Measurements from ENCODE around the gene ITGB6. TPM values are rescaled to one million over a fixed set of nuclear protein-coding genes. Genes with fewer than 3 reads are reported as not detected.
"Not testable (repeated sequence)": the region's sequence is repeated elsewhere in the genome, so short reads cannot be mapped to it uniquely, and the experiment has no call there.

The ITGB6 gene
- total RNA-seq, 2 experiments from 2014 or later = not detected

GRCh38 chr2:160124571-160124970 lies 75.5 kb downstream of the ITGB6 start:
- no peak overlapping the region for H3K4me3 Mint-ChIP-seq
- no peak for DNase-seq
- no peak overlapping the region for H3K27ac Mint-ChIP-seq
- no peaks in the 10 kb centered on the region for H3K9me3 Mint-ChIP-seq
- H3K4me1 Mint-ChIP-seq (ENCODE audit: low read depth) = no peaks in the 10 kb centered on the region
- CTCF ChIA-PET = interaction anchor here (0.7 kb wide), 1 partner anchor 87 kb away, joined by 3 read pairs; no protein-coding TSS in a partner anchor
- intact Hi-C loops (cut with micrococcal nuclease) = no loop called here
- no peaks in the 10 kb centered on the region for H3K36me3 Mint-ChIP-seq (ENCODE audit: low read depth)
- peaks cover 8% of the 10 kb centered on the region for H3K27me3 Mint-ChIP-seq (ENCODE audit: low read depth)

DNA sequence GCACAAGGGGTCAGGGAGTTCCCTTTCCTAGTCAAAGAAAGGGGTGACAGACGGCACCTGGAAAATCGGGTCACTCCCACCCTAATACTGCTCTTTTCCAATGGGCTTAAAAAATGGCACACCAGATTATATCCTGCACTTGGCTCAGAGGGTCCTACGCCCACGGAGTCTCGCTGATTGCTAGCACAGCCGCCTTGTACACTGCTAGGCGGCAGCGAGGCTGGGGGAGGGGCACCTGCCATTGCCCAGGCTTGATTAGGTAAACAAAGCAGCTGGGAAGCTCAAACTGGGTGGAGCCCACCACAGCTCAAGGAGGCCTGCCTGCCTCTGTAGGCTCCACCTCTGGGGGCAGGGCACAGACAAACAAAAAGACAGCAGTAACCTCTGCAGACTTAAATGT lies 85.4 kb downstream of the ITGB6 start:
- H3K9me3 Mint-ChIP-seq; CTCF ChIA-PET; H3K36me3 Mint-ChIP-seq (ENCODE audit: low read depth); H3K27ac Mint-ChIP-seq; H3K4me3 Mint-ChIP-seq; DNase-seq; H3K4me1 Mint-ChIP-seq (ENCODE audit: low read depth): not testable (repeated sequence)
- peaks cover 11% of the 10 kb centered on the region for H3K27me3 Mint-ChIP-seq (ENCODE audit: low read depth)
- intact Hi-C loops (cut with micrococcal nuclease) = loop anchor here (5.0 to 10.0 kb wide), 4 partner anchors 153 to 1158 kb away; no protein-coding TSS in a partner anchor

GRCh38 chr2:160114020-160114419 lies 86.1 kb downstream of the ITGB6 start:
- Mint-ChIP-seq H3K4me3 (no peak overlapping the region), H3K36me3 (ENCODE audit: low read depth) (no peaks in the 10 kb centered on the region), H3K9me3 (no peaks in the 10 kb centered on the region), H3K4me1 (ENCODE audit: low read depth) (no peaks in the 10 kb centered on the region), H3K27me3 (ENCODE audit: low read depth) (peaks cover 11% of the 10 kb centered on the region), H3K27ac (no peak overlapping the region)
- CTCF ChIA-PET = interaction anchor here (1.5 kb wide), 1 partner anchor 855 kb away, joined by 3 read pairs; no protein-coding TSS in a partner anchor
- intact Hi-C loops (cut with micrococcal nuclease) = loop anchor here (5.0 to 10.0 kb wide), 4 partner anchors 153 to 1158 kb away; no protein-coding TSS in a partner anchor
- DNase-seq = no peak

- DNase-seq = no peak
- CTCF ChIA-PET = interaction anchor here (0.7 to 3.3 kb wide), 4 partner anchors 98 to 881 kb away, joined by 3 to 19 read pairs (median 4); no protein-coding TSS in a partner anchor
- no peaks in the 10 kb centered on the region for H3K4me1 Mint-ChIP-seq (ENCODE audit: low read depth)
- intact Hi-C loops (cut with micrococcal nuclease) = loop anchor here (2.0 to 10.0 kb wide), 7 partner anchors 155 to 1160 kb away; no protein-coding TSS in a partner anchor
- H3K27ac Mint-ChIP-seq = no peak overlapping the region
- peaks cover 13% of the 10 kb centered on the region for H3K27me3 Mint-ChIP-seq (ENCODE audit: low read depth)
- H3K36me3 Mint-ChIP-seq (ENCODE audit: low read depth) = no peaks in the 10 kb centered on the region
- H3K4me3 Mint-ChIP-seq = no peak overlapping the region
- H3K9me3 Mint-ChIP-seq = no peaks in the 10 kb centered on the region
Observed at GRCh38 chr2:160111951-160112798, 87.9 kb downstream of the ITGB6 start.

- Mint-ChIP-seq H3K9me3 (no peaks in the 10 kb centered on the region), H3K4me1 (ENCODE audit: low read depth) (no peaks in the 10 kb centered on the region), H3K4me3 (no peak overlapping the region), H3K27me3 (ENCODE audit: low read depth) (peaks cover 13% of the 10 kb centered on the region), H3K27ac (no peak overlapping the region), H3K36me3 (ENCODE audit: low read depth) (no peaks in the 10 kb centered on the region)
- CTCF ChIA-PET = interaction anchor here (0.5 to 3.3 kb wide), 24 partner anchors 10 to 1219 kb away, joined by 3 to 38 read pairs (median 4); no protein-coding TSS in a partner anchor
- DNase-seq = no peak
- intact Hi-C loops (cut with micrococcal nuclease) = loop anchor here (1.0 to 10.0 kb wide), 10 partner anchors 100 to 1162 kb away; no protein-coding TSS in a partner anchor
Observed at GRCh38 chr2:160110674-160111239, 89.3 kb downstream of the ITGB6 start.

GRCh38 chr2:160109939-160110673 lies 90.0 kb downstream of the ITGB6 start:
- Mint-ChIP-seq H3K27me3 (ENCODE audit: low read depth) (peaks cover 10% of the 10 kb centered on the region), H3K4me3 (no peak overlapping the region), H3K9me3 (no peaks in the 10 kb centered on the region), H3K4me1 (ENCODE audit: low read depth) (no peaks in the 10 kb centered on the region), H3K27ac (no peak overlapping the region), H3K36me3 (ENCODE audit: low read depth) (no peaks in the 10 kb centered on the region)
- DNase-seq = peak; percentile 74
- intact Hi-C loops (cut with micrococcal nuclease) = loop anchor here (1.0 to 10.0 kb wide), 10 partner anchors 100 to 1162 kb away; no protein-coding TSS in a partner anchor
- CTCF ChIA-PET = interaction anchor here (0.5 to 3.3 kb wide), 31 partner anchors 9 to 1218 kb away, joined by 3 to 38 read pairs (median 4); no protein-coding TSS in a partner anchor

DNA sequence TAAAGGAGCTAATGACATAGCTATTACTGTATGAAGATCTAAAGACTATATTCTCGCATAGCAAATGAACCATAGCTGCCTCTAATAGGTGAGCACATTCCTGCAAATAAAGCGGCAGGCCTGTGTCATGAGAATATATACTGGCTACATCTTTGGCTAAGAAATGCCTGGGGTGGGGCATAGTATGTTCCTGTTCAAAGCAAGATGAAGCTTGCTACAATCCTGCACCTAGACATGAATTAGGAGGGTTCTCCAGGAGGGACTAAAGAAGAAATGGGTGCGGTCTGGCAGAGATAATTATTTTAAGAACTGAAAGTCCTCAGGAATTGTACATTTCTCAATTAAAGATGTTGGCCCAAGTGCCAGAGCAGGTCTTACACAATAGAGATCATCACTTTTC lies 90.8 kb downstream of the ITGB6 start:
- Mint-ChIP-seq H3K4me3 (no peak overlapping the region), H3K27ac (no peak overlapping the region), H3K4me1 (ENCODE audit: low read depth) (no peaks in the 10 kb centered on the region), H3K27me3 (ENCODE audit: low read depth) (peaks cover 7% of the 10 kb centered on the region), H3K36me3 (ENCODE audit: low read depth) (no peaks in the 10 kb centered on the region), H3K9me3 (no peaks in the 10 kb centered on the region)
- CTCF ChIA-PET = interaction anchor here (0.5 to 3.3 kb wide), 19 partner anchors 13 to 954 kb away, joined by 3 to 38 read pairs (median 5); no protein-coding TSS in a partner anchor
- no peak for DNase-seq
- intact Hi-C loops (cut with micrococcal nuclease) = no loop called here

GRCh38 chr2:160108646-160109045 lies 91.4 kb downstream of the ITGB6 start:
- Mint-ChIP-seq H3K27me3 (ENCODE audit: low read depth) (peaks cover 5% of the 10 kb centered on the region), H3K4me3 (no peak overlapping the region)
- intact Hi-C loops (cut with micrococcal nuclease) = no loop called here

GRCh38 chr2:160105366-160105765 lies 94.7 kb downstream of the ITGB6 start:
- Mint-ChIP-seq H3K36me3 (ENCODE audit: low read depth) (no peaks in the 10 kb centered on the region), H3K4me3 (no peak overlapping the region), H3K4me1 (ENCODE audit: low read depth) (no peaks in the 10 kb centered on the region), H3K27me3 (ENCODE audit: low read depth) (peaks cover 2% of the 10 kb centered on the region), H3K9me3 (no peaks in the 10 kb centered on the region), H3K27ac (no peak overlapping the region)
- CTCF ChIA-PET = no interaction called here
- no peak for DNase-seq
- intact Hi-C loops (cut with micrococcal nuclease) = no loop called here

More at GRCh38 chr2:160108646-160109045, 91.4 kb downstream of the ITGB6 start:
- no peak for DNase-seq
- no peaks in the 10 kb centered on the region for H3K36me3 Mint-ChIP-seq (ENCODE audit: low read depth)
- no peak overlapping the region for H3K27ac Mint-ChIP-seq
- CTCF ChIA-PET = interaction anchor here (0.5 to 3.3 kb wide), 9 partner anchors 15 to 955 kb away, joined by 3 to 38 read pairs (median 4); no protein-coding TSS in a partner anchor
- H3K9me3 Mint-ChIP-seq = no peaks in the 10 kb centered on the region
- no peaks in the 10 kb centered on the region for H3K4me1 Mint-ChIP-seq (ENCODE audit: low read depth)

GRCh38 chr2:160104115-160104514 lies 96.0 kb downstream of the ITGB6 start:
- no peak for DNase-seq
- Mint-ChIP-seq H3K9me3 (no peaks in the 10 kb centered on the region), H3K36me3 (ENCODE audit: low read depth) (no peaks in the 10 kb centered on the region), H3K27ac (no peak overlapping the region), H3K27me3 (ENCODE audit: low read depth) (peaks cover 2% of the 10 kb centered on the region), H3K4me1 (ENCODE audit: low read depth) (no peaks in the 10 kb centered on the region), H3K4me3 (no peak overlapping the region)
- CTCF ChIA-PET = no interaction called here
- intact Hi-C loops (cut with micrococcal nuclease) = no loop called here

- intact Hi-C loops (cut with micrococcal nuclease) = no loop called here
- Mint-ChIP-seq H3K4me1 (ENCODE audit: low read depth) (peaks cover 3% of the 10 kb centered on the region), H3K27ac (peak overlapping the region; percentile 30), H3K27me3 (ENCODE audit: low read depth) (peaks cover 10% of the 10 kb centered on the region), H3K9me3 (peaks cover 6% of the 10 kb centered on the region), H3K4me3 (no peak overlapping the region), H3K36me3 (ENCODE audit: low read depth) (no peaks in the 10 kb centered on the region)
- CTCF ChIA-PET = interaction anchor here (0.7 to 1.5 kb wide), 2 partner anchors 20 to 113 kb away, joined by 3 to 4 read pairs; no protein-coding TSS in a partner anchor
- no peak for DNase-seq
Observed at GRCh38 chr2:160097326-160097725, 102.7 kb downstream of the ITGB6 start.

All from activated naive CD4-positive, alpha-beta T cell treated with anti-CD3 and anti-CD28 coated beads for 36 hours (primary cell).